ENCODE results near the gene HUWE1.

Gene HUWE1

GRCh38 chrX:53486285-53486684, 200.2 kb downstream of the HUWE1 start:
- no peak for DNase-seq

- DNase-seq = no peak
These were observed 202.6 kb downstream of the HUWE1 start for GRCh38 chrX:53483838-53484405.

DNA sequence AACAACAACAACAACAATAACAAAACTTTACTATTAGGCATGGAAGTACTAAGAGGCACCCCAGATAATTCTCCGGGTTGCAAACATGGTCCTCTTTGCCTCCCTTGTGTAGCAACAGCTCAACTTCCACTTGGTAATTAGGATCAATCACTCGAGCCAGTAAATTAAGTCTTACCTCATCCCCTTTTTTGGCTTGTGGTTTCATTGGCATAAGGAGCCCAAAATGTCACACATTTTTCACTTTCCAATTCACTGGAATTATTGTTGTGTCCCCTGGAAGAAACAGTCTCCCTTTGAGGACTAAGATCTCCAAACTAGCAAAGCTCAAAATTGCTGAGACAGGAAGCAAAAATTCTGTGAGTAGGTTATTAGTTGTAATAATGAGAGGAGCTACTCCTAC, 203.1 kb downstream of the HUWE1 start:
- DNase-seq = no peak
